Body of pancreas (tissue), 4 donors: ENCODE results near the gene SLC26A11. TPM values are rescaled to one million over a fixed set of nuclear protein-coding genes. Genes with fewer than 3 reads are reported as not detected.
A peak's percentile ranks its signal among the peaks of the same experiment; 100 is the strongest.

Experiments
- ATAC-seq: fragments of 150-250 bp; one replicate; pipeline ENCODE4 v1.9.1; 2016
- DNase-seq, 4 donors: peaks; one replicate each; pipeline ENCODE4 v3.0.0-alpha.2; 2019
- H3K27ac ChIP-seq, 4 donors: fragments of 200-600 bp; sonication (generic); 1 replicate in 3 of 4; 2 replicates in 1 of 4; pipeline versions ENCODE4 v1.5.1 to v1.6.1; 2016 to 2019; ENCODE audit warnings: mild to moderate bottlenecking in 1 of 4, mixed read lengths in 1 of 4, moderate library complexity in 1 of 4
- H3K27me3 ChIP-seq, 2 donors: fragments of 200-600 bp; sonication (generic); one replicate each; pipeline ENCODE4 v1.6.0; 2016; ENCODE audit warnings: mild to moderate bottlenecking in 1 of 2
- H3K36me3 ChIP-seq, 2 donors: fragments of 200-600 bp; sonication (generic); replicated peaks in 1 of 2; 2 replicates each; pipeline ENCODE4 v1.5.1; 2016; ENCODE audit warnings: low read depth in 2 of 2; ENCODE audit not compliant: insufficient read depth in 1 of 2
- H3K4me1 ChIP-seq: fragments of 200-600 bp; sonication (generic); one replicate; pipeline ENCODE4 v1.6.0; 2016
- H3K4me3 ChIP-seq, 2 donors: fragments of 200-600 bp; sonication (generic); 1 replicate in 1 of 2; 2 replicates in 1 of 2; pipeline ENCODE4 v1.5.1; 2016 to 2019
- H3K9me3 ChIP-seq, 3 donors: fragments of 200-600 bp; sonication (generic); 1 replicate in 2 of 3; 2 replicates in 1 of 3; pipeline ENCODE4 v1.5.1; 2016
- POLR2A ChIP-seq, 3 donors: fragments of 450-650 bp; IDR thresholded peaks; one replicate each; pipeline ENCODE4 v1.6.1; 2016; ENCODE audit warnings: antibody characterized with exemption in 3 of 3, mild to moderate bottlenecking in 2 of 3
- WGBS, 2 donors: methylation state at CpG; one replicate each; pipeline ENCODE4 v1.1.5; 2017; 5-methylcytosine and 5-hydroxymethylcytosine counted together
- intact Hi-C: fragments of 100-400 bp; cut with DNase I; formaldehyde crosslinking; loops from one replicate; pipeline ENCODE4 v1.15.1; 2023
- total RNA-seq, 2 donors: library from RNA; depleted of rRNA; stranded (reverse); fragments of >200 nt; gene quantifications; one replicate each; pipeline ENCODE4 v1.1.0, GENCODE V29; 2016
- TF ChIP-seq, protein P1 (sequence below), 7 experiments: fragments of 450-650 bp in 4 of 7; fragments of 200-600 bp in 3 of 7; sonication (generic) in 3 of 7; IDR thresholded peaks; one replicate each; pipeline ENCODE4 v1.5.1; 2016 to 2019; ENCODE audit warnings: antibody characterized with exemption in 7 of 7

SLC26A11 gene
- total RNA-seq, 2 donors from 2014 or later, result 7.5 to 11.5 TPM

DNA sequence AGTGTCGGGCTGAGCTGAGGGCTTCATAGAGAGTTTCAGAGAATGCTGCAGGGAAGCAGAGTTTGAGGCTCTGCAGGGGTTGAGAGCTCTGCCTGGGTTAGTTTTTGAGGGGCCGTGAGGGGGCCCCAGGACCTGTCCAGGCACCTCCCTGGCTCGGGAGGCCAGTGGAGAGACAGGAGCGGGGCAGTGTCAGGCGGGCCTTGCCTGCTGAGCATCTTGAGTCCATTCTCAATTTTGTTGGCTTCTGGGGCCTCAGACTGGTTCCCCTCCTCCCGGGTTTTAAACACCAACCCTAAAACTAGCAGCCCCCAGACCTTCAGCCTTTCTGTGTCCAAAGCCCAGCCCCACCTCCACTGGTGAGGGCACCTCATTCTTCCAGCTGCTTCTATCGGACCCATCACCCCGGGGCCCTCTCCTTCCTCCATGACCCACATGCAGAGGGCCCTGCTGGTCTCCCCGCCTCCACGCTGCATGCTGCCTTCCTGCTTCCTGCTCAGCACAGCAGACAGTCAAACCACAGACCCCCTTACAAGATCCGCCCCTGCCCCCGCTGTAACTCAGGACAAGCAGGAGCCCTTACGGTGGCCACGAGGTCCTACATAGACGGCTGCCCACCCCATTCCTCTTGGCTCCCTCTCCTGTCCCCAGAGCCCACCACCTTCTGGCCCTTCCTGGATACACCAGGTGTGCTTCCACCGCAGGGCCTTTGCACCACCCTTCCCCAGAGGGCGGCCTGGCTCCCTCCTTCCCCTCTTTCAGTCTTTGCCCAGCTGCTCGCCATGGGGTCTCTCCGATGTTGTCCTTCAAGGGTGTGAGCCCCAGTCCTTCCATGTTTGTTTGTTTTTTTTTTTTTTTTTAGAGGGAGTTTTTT, 44.2 kb downstream of the SLC26A11 start:
- no peaks in the 10 kb centered on the region for H3K9me3 ChIP-seq
- H3K27me3 ChIP-seq, result no peaks in the 10 kb centered on the region
- no peaks in the 10 kb centered on the region for H3K36me3 ChIP-seq
- no peak for DNase-seq
- TF ChIP-seq, protein P1, sequence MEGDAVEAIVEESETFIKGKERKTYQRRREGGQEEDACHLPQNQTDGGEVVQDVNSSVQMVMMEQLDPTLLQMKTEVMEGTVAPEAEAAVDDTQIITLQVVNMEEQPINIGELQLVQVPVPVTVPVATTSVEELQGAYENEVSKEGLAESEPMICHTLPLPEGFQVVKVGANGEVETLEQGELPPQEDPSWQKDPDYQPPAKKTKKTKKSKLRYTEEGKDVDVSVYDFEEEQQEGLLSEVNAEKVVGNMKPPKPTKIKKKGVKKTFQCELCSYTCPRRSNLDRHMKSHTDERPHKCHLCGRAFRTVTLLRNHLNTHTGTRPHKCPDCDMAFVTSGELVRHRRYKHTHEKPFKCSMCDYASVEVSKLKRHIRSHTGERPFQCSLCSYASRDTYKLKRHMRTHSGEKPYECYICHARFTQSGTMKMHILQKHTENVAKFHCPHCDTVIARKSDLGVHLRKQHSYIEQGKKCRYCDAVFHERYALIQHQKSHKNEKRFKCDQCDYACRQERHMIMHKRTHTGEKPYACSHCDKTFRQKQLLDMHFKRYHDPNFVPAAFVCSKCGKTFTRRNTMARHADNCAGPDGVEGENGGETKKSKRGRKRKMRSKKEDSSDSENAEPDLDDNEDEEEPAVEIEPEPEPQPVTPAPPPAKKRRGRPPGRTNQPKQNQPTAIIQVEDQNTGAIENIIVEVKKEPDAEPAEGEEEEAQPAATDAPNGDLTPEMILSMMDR (IDR thresholded peaks at IDR 0.05), result no peak
- no peak for TF ChIP-seq POLR2A (IDR thresholded peaks at IDR 0.05)
- intact Hi-C loops, result loop anchor here (10.0 kb wide), 1 partner anchor 170 kb away; no protein-coding TSS in a partner anchor
- peaks cover 46% of the 10 kb centered on the region for H3K4me1 ChIP-seq
- ATAC-seq, result no peak
- peak overlapping the region in 3 of 4 donors; percentile 96 to 99 (median 97) for H3K27ac ChIP-seq
- 65 to 84% methylated on average over 19 of the region's 19 CpGs for WGBS, 2 donors
- no peak overlapping the region for H3K4me3 ChIP-seq

DNA sequence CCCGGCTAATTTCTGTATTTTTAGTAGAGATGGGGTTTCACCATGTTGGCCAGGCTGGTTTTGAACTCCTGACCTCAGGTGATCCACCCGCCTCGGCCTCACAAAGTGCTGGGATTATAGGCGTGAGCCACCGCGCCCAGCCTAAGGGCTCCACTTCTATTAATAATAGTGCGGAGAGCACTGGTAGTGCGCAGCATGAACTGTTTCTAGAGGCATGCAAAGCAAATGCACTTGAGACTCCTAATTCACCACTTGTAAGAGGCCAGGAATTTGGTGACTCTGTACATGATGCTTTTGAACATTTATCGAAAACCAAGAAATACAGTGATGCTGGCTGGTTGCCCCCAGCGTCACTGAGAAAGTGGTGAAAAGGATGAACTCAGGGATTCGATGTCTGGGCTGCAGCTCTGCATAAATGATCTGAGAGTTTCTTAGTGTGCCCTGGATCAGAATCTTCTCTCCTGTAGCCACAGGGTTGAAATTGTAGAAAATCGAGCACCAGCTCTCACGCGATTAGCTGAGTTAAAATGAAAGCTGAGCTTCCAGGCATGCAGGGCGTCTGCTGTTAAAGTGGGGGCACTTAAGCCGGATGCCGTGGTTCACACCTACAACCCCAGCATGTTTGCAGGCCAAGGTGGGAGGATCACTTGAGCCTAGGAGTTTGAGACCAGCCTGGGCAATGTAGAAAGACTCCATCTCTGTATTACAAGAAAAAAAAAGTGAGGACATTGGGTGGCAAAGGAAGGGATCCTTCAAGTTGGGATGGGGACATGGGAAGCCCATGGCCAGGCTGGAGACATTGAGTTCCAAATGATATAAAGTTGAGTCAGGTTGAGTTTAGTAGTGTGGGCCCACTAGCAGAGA, 45.2 kb downstream of the SLC26A11 start:
- DNase-seq (no peak), ATAC-seq (no peak)
- intact Hi-C loops, result loop anchor here (10.0 kb wide), 1 partner anchor 171 kb away; no protein-coding TSS in a partner anchor
- WGBS, 2 donors, result 93 to 96% methylated on average over 14 to 17 of the region's 17 CpGs
- H3K4me3 ChIP-seq, result no peak overlapping the region
- TF ChIP-seq, protein P1 (IDR thresholded peaks at IDR 0.05), result no peak
- TF ChIP-seq POLR2A (IDR thresholded peaks at IDR 0.05), result no peak
- H3K9me3 ChIP-seq, result no peaks in the 10 kb centered on the region
- H3K27ac ChIP-seq, result no peak overlapping the region
- no peaks in the 10 kb centered on the region for H3K27me3 ChIP-seq
- H3K36me3 ChIP-seq, result no peaks in the 10 kb centered on the region
- H3K4me1 ChIP-seq, result peaks cover 40% of the 10 kb centered on the region

DNA sequence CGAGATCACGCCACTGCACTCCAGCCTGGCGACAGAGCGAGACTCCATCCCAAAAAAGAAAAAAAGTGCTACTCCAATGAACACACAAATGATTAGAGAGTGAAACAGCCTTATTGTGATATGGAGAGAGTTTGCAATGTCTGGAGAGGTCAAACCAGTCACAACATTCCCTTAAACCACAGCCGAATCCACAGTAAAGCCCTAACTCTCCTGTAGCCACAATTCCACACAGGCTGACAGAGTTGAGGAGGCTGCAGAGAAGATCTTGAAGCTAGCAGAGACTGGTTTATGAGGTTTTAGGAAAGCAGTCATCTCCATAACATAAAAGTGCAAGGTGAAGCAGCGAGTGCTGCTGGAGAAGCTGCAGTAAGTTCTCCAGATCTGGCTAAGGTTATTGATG, 47.2 kb downstream of the SLC26A11 start:
- Histone ChIP-seq H3K4me1 (peaks cover 29% of the 10 kb centered on the region), H3K9me3 (no peaks in the 10 kb centered on the region), H3K27ac (no peak overlapping the region), H3K36me3 (no peaks in the 10 kb centered on the region), H3K4me3 (no peak overlapping the region), H3K27me3 (no peaks in the 10 kb centered on the region)
- TF ChIP-seq, protein P1 (IDR thresholded peaks at IDR 0.05), result no peak
- no peak for TF ChIP-seq POLR2A (IDR thresholded peaks at IDR 0.05)
- intact Hi-C loops, result loop anchor here (10.0 kb wide), 1 partner anchor 173 kb away; no protein-coding TSS in a partner anchor
- WGBS, 2 donors, result 89 to 97% methylated on average over 6 of the region's 6 CpGs
- DNase-seq (no peak), ATAC-seq (no peak)

DNA sequence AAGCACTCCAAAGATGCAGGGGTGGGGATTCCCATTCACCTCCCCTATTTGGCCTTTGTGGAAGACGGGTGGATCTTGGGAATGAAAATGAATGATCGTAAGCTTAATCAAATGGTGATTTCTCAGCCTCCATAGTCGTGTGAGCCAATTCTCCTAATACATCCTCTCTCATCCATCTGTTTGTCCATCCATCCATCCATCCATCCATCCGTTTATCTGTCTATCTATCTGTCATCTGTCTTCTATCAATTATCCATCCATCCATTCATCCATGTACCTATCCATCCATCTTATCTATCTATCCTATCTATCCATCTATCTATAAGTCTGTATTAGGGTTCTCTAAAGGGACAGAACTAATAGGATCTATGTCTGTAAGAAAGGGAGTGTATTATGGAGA, 48.2 kb downstream of the SLC26A11 start:
- no peaks in the 10 kb centered on the region for H3K9me3 ChIP-seq
- H3K27ac ChIP-seq, result no peak overlapping the region
- no peaks in the 10 kb centered on the region for H3K36me3 ChIP-seq
- no peaks in the 10 kb centered on the region for H3K27me3 ChIP-seq
- WGBS, 2 donors, result 68 to 94% methylated on average over 4 of the region's 4 CpGs
- DNase-seq, result no peak
- no peak for TF ChIP-seq POLR2A (IDR thresholded peaks at IDR 0.05)
- TF ChIP-seq, protein P1 (IDR thresholded peaks at IDR 0.05), result no peak
- H3K4me1 ChIP-seq, result peaks cover 20% of the 10 kb centered on the region
- intact Hi-C loops, result loop anchor here (10.0 kb wide), 1 partner anchor 174 kb away; no protein-coding TSS in a partner anchor
- no peak for ATAC-seq
- H3K4me3 ChIP-seq, result no peak overlapping the region
